NCI-H82 (cell line): ENCODE data around the gene ST6GALNAC2.
A peak's percentile ranks its signal among the peaks of the same experiment; 100 is the strongest.
"Not testable (repeated sequence)": the region's sequence is repeated elsewhere in the genome, so short reads cannot be mapped to it uniquely, and the experiment has no call there.

Experiments used
- DNase-seq: peaks from one replicate; lab custom pipeline; 2025; lab: John Stamatoyannopoulos, UW

Gene ST6GALNAC2

GRCh38 chr17:76585649-76586593 lies at the start of gene ST6GALNAC2:
TSS of gene ST6GALNAC2 (minus strand) at chr17:76585860. CDS start at chr17:76585808, 52 bp downstream.
- DNase-seq = peak; percentile 56

- DNase-seq = no peak
Observed at GRCh38 chr17:76635039-76635438, 49.4 kb upstream of the ST6GALNAC2 start.

DNA sequence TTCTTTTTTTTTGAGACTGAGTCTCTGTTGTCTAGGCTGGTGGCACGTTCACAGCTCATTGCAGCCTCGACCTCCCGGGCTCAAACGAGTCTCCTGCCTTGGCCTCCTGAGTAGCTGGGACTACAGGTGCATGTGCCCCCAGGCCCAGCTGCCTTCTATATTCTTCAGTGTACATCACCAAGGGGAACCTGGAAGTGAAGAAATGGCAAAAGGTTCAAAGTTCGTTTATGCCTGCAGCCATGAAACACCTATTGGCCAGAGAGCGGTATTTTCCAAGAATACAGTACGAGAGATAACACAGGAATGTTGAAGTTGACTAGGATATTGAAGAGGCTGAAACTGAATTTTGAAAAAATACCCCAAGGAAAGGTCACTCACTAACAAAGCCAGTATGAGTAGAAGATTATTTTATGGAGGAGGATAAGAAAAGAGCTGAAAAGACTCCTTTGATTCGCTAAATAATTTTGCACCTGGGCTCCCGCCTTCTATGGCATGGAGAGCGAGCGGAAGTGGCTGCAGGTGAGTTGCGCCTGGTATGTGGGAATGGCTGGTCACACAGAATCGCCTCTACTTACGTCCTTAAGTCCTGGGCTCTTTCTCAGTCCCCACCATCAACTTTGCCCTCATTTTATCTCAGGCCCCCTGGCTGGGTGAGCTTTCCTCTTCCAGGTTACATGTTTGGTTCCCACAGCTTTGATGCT lies 48.1 kb upstream of the ST6GALNAC2 start:
- DNase-seq = no peak

- peak; percentile 39 for DNase-seq
Observed at GRCh38 chr17:76631821-76632565, 46.3 kb upstream of the ST6GALNAC2 start.

DNA sequence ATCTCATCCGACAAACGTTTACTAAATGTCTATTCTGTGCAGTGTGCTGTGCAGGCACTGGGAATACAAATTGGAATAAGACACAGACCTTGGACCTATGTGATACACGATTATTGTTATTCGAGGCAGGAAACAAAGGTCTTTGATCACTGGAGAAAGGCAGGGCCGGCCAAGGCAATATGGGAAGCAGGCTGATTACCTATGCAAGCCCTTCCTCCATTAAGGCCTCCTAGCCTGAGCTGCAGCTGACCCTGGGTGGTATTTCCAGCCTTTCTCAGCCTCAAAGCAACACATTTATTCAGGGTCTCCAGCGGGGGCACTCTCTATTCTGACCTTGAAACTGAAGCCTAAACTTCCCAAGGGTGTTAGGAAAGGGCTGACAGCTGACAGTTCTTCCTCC lies 44.5 kb upstream of the ST6GALNAC2 start:
- DNase-seq = peak; percentile 21

GRCh38 chr17:76627510-76627909 lies 41.9 kb upstream of the ST6GALNAC2 start:
- DNase-seq = no peak

GRCh38 chr17:76626442-76626841 lies 40.8 kb upstream of the ST6GALNAC2 start:
- DNase-seq = no peak

DNA sequence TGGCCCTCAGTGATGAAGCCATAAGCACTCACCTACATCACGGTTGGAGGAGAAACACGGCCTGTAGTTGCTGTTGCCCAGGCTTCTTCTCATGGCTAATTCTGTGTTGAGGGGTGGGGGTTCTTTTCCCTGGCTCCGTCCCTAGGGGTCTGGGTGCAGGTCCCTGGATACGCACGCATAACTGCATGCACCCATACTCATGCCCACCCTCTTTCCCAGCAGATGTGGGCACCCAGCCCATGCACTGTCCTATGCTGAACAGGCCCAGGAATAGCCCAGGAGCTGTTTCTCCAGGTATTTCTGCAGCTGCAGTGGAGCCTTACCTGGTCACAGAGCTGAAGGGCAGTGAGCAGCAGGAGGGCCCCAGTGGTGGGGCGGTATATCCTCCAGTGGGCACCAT lies 39.8 kb upstream of the ST6GALNAC2 start:
- no peak for DNase-seq

GRCh38 chr17:76623271-76624146 lies 37.8 kb upstream of the ST6GALNAC2 start:
- peak; percentile 76 for DNase-seq

- DNase-seq = no peak
Observed at GRCh38 chr17:76617838-76618237, 32.2 kb upstream of the ST6GALNAC2 start.

DNA sequence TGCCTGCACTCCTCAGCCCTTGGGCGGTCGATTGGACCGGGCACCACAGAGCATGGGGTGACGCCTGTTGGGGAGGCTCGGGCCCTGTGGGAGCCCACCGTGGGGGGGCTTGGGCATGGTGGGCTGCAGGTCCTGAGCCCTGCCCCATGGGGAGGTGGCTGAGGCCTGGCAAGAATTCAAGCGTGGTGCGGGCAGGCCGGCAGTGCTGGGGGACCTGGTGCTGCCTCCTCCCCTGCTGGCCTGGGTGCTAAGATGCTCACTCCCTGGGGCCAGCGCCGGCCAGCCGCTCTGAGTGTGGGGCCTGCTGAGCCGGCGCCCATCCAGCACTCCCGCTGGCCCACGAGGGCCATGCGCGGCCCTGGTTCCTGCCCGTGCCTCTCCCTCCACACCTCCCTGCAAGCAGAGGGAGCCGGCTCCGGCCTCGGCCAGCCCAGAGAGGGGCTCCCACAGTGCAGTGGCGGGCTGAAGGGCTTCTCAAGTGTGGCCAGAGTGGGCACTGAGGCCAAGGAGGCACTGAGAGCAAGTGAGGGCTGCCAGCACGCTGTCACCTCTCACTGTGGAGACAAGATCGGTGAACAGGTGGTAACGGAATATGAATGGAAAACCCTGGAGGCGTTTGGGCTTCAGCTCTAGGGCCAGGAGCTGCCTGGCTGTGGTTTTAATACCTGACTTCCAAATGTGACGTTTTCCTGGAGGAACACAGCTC lies 29.4 kb upstream of the ST6GALNAC2 start:
- no peak for DNase-seq

GRCh38 chr17:76614064-76614759 lies 28.6 kb upstream of the ST6GALNAC2 start:
- DNase-seq = not testable (repeated sequence)

DNA sequence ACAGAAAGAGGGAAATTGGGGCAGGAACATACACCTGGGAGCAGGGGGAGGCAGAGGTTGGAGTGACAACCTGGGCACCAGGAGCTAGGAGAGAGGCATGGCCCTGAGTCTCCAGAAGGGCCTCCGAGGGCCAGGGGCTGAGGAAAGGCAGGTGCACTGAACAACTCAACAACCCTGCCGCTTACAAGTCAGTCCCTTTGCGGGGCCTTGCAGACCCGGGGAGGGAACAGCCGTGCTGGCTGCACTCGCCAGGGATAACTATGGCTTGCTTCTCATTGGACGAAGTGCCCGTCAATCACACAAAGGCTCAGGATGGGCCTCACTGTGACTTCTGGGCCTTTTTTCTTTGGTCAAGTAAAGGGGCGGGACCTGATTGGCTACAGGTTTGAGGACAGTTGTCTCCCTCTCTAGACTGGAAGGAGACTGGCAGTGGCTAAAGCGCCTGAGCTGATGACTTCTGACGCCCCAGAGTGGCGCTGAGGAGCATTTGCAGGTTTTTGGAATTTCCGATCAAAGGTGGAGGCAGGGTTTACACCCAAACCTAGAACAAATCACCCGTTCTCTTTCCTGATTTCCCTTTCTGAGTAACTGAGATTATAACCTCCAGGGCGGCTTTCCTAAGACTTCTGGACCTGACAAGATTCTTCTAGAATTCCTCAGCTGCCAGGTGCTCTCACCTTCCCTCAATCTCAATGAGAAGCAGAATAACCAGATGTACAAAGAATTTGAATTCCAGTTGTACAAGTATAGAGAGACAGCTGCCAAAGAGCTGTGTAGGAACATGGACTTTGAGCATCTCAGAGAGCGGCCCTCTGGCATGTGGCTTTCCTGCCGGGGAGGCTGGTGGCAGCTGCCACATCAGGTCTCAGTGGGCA lies 27.6 kb upstream of the ST6GALNAC2 start:
- DNase-seq = peak; percentile 57

DNA sequence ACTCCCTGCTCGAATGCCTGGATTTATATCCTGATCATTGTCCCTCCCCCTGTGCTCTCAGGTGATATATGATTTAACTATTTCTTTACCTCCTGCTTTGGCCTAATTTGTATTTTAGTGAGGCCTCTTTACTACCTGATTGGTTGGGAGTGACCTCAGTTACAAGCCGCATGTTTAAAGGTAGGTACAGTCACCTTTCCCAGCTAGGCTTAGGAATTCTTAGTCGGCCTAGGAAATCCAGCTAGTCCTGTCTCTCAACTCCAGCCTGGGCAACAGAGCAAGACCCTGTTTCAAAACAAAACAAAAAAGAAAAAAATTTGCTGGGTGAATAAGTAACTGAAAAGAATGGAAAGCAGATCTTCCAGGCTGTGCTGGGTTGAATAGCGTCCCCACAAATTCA lies 26.8 kb upstream of the ST6GALNAC2 start:
- DNase-seq = no peak

GRCh38 chr17:76611758-76612157 lies 26.1 kb upstream of the ST6GALNAC2 start:
- no peak for DNase-seq

DNA sequence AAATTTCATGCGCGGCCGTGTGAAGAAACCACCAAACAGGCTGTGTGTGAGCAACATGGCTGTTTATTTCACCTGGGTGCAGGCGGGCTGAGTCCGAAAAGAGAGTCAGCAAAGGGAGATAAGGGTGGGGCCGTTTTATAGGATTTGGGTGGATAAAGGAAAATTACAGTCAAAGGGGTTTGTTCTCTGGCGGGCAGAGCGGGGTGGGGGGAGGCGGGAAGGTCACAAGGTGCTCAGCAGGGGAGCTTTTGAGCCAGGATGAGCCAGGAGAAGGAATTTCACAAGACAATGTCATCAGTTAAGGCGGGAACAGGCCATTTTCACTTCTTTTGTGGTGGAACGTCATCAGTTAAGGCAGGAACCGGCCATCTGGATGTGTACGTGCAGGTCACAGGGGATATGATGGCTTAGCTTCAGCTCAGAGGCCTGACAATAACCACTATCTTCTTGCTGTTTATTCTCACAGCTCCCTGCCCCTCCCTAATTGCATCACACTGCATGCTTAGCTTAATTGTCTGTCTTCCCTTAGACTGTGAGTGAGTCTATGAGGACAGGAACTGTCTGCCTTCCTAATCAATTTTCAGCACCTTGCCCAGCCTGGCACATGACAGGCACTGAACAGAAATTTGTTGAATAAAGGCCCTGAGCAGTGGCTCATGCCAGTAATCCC lies 25.6 kb upstream of the ST6GALNAC2 start:
- DNase-seq = peak; percentile 60

GRCh38 chr17:76606685-76607084 lies 21.0 kb upstream of the ST6GALNAC2 start:
- DNase-seq = not testable (repeated sequence)

DNA sequence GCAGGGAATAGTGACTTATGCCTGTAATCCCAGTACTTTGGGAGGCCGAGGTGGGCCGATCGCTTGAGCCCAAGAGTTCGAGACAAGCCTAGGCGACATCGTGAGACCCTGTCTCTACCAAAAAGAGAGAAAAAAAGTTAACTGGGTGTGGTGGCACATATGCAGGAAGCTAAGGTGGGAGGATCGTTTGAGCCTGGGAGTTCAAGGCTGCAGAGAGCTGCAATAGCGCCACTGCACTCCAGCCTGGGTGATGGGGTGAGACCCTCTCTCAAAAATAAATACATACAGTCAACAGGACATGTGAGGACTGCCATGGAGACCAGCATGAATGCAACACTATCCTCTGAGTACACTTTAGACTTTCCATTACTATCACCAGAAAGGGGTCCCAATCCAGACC lies 15.4 kb upstream of the ST6GALNAC2 start:
- DNase-seq = no peak
